Measurements from ENCODE around the gene SCAI.
A peak's percentile ranks its signal among the peaks of the same experiment; 100 is the strongest.
"Not testable (repeated sequence)": the region's sequence is repeated elsewhere in the genome, so short reads cannot be mapped to it uniquely, and the experiment has no call there.

Gene SCAI

DNA sequence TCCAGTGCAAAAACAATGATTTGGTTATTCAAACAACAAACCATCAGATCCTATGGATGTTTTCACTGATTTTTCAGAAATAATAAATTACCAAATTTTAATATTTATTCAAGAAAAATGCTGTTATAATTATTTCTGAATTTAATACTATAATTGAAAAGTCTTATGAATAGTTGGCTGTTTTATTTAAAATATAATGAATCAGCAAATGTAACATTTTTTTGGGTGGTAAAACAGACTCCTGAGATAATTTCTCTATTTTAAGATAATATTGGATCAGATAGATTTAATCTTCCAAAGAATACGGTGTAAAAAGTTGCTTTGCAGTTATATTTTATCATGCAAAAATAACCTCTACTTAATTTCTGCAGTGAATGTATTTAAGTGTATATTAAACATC, 197.2 kb downstream of the SCAI start:
- no peak for DNase-seq

DNA sequence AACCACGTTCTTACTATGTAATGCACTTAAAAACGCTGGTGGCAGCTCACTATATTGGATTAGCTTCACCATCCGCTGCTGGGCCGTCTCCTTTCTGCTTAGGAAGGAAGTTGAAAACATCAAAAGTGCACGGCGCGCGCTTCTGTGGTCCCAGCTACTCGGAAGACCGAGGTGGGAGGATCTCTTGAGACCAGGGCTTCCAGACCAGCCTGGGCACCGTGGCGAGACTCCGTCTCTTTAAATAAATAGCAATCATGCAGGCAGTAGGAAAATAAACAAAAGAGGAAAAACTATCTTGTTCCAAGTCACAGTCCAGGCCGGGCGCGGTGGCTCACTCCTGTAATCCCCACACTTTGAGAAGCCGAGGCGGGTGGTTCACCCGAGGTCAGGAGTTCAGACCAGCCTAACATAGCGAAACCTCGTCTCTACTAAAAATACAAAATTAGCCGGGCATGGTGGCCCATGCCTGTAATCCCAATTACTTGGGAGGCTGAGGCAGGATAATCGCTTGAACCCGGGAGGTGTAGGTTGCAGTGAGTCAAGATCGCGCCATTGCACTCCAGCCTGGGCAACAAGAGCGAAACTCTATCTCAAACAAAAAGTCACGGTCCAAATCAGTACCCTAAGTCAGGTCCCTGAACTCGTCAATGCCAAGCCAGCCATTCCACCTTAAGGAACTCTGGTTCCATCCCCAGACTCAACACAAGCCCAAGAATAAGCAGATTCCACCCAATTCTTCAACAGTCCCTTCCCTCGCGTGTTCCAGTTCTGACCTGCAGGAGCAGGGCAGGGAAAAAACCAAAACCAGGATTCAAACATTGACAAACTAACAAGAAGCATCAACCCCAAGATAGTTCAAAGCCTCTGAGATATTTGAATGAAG, 201.4 kb downstream of the SCAI start:
- no peak for DNase-seq

DNA sequence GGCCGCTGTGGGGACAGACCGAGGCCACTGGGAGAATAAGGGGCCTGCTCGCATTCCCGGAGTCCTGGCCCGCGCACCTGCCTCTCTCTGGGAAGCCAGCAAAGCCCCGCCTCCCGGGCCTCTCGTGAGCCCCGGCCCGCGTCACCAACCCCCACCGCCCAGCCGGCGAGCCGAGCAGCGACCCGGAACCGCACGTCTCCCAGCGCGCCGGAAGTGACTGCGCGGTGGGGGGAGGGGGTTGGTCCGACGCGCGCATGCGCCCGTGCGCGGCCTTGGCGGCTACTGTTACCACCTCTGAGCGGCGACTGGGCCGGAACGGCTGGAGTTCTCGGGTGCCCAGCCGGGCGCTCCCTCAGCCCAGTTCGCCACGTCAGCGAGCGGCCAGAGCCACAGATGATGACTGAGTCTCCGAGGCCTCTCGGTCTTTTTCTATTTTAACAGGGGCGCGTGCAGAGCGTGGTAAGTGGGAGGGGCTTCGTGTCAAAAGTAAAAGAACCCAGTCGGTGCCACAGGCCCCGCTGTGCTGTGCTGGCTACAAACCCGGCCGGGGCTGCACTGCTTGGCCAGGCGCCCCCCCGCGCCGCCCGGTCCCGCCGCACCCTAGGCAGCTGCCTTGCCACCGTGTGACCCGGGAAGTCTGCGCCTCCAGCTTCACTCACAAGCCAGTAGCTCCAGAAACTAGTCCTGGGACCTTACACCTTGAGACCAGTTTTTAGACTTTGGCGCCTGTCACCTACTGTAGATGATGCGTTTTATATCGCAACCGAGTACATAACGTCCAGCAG, 202.2 kb downstream of the SCAI start, which contains the start of gene GOLGA1:
TSS of gene GOLGA1 (minus strand) at position 190 of the 785 bp plus-strand sequence. CDS start 2,372 bp downstream, outside the sequence.
- peak; percentile 98 for DNase-seq

DNA sequence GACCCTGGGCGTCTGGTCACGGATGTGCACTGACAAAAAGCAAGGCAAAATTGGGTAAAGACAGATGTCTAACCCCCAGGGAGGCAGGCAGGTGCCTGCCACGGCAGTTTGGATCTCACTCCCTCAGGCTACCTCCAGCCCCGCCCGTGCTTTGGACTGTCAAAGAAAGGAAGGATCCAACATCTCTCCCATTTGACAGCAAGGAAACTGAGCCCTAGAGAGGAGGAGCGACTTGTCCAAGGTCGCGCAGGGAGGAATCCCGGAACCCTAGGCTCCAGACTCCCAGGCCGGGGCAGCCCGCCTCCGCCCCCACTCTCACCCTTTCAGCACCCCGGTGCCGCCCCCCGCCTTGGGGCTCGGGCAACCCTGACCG, 202.8 kb downstream of the SCAI start:
- no peak for DNase-seq

DNA sequence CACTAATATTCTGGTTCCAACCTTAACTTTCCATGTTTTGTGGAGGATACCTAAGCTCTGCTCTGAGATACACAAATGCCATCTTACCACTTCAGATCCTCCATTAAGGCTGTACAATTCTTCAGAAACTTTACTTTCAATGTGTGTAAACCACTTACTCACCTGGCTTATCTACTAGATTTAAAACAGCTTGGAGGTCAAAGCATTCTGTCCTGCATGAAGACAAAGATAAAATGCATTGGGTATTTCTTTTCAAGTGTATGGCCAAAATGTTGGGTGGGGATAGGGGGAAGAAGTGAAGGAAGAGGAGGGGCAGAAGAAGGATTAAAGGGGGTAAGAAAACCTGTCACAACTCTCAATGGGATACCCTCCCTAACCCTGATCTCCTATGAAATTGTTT, 203.4 kb downstream of the SCAI start:
- no peak for DNase-seq

DNA sequence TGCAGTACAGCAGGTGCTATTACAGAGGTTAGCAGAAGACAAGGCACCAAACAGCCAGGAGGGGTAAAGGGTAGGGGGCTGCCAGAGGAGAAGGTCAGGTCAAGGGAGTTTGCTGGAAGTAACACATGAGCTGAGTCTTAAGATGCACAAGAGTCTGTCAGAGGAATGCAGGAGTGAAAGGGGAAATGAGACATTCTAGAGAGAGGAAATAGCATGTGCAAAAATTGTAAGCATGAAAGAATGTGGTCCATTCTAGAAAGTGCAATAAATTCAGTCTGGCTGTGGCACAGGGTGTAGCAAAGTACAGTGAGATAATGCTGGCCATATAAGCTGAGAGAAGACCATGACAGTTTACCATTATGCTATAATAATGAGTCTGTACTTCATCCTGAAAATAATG, 209.0 kb downstream of the SCAI start:
- DNase-seq, result no peak

DNA sequence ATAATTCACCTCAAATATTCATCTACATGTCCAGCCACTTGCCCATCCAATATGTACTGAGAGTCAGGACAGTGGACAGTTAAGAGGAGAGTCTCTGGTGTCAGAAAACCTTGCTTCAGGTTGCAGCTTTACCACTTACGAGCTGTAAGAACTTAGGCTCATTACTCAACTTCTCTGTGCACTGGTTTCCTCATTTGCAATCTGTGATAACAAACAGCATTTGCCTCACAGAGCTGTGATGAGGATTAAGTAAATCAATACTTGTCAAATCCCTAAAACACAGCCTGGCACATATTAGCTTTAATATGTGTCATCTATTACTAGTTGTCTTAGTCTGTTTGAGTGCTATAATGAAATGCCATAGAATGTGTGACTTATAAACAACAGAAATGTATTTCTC, 211.0 kb downstream of the SCAI start:
- DNase-seq, result no peak

DNA sequence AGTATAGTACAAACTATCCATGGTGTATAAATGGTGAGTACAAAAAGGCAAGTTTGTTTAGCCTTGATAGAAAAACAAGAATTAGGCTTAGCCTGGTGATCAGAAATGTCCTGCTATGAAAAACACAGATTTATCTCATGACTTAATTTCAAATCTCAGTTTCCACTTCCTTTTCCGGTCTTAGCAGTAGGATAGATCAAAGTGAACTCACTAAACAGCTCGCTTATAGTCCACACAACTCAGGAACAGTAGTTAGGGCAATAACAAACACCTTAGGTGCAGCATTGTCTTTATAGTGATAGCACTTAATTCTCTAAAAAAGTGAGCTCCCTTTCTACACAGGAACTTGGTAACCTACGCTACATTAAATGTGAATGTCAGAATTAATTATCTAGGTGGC, 213.9 kb downstream of the SCAI start:
- no peak for DNase-seq

DNA sequence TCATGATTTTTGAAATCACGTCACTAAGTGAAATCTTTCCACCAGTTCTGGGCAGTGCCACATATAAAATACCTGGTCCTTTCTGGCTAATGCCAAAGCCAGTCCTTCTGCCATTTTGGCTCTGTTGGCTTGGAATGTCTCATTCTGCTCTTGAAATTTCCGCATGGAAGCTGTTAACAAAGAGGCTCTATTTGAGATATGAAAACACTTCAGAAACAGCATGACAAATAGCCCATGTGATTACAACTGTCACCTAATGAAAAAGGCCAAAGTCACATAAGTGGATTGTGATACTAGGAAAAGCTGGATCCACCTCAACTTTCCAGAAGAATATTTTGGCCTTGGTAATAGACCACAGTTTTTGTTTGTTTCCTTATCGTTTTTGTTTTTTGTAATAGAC, 215.2 kb downstream of the SCAI start:
- DNase-seq, result no peak

DNA sequence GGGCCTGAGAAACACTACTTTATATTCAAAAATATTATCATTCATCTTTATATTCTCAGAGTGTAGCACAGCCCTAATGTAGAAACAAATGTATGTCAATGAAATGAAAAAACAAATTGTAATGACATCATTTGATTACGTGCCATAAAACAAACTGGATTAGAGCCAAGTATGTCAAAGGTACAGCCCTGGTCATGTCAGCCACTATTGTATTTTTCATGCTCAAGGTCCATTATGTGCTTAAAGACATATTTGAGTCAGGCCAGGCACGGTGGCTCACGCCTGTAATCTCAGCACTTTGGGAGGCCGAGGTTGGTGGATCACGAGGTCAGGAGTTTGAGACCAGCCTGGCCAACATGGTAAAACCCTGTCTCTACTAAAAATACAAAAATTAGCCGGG, 222.9 kb downstream of the SCAI start:
- not testable (repeated sequence) for DNase-seq

DNA sequence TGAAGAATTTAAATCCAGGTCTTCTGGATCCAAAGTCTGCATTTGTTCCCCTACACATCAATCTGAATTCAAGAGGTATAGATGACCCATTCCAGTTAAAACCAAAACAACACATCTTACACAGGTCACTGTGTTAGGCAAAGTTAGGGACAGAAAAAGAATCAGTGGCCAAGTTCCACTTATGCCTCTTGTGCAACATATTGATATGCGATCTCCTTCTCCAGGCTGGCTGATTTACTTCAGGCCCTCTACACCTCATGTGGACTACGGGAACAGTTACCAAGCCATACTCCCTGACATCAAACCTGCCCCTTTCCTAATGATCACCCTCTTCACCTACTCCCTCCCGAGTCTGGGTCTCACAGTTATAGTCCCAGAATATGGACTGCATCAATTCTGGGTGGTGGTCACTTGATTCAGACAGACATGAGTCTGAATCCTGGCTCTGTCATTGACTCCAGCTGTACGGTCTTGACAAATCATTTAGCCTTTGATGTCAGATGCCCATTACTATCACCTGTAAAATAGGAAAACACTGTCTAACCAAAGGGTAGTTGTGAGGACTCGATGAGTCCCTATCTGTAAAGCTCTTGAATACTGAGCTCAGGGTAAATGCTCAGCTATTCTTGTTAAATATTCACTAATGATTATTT, 228.4 kb downstream of the SCAI start:
- DNase-seq, result no peak

DNA sequence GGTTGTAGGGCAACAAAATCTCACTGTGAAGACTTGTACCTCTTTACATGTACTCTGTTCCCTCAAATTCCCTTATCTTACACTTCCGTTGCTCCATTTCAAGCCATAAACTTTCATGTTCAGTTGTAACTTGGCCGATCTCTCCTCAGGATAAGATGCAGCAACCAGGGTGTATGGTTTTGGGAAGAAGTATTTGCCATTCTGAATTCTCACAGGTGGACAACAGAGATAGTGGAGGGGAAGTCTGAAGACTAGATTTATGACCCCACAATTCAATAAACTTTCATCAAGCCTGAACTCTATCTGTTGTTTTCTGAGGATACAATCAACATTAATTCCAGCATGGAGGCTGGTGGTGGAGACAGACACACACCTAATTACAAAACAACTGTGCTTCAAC, 229.9 kb downstream of the SCAI start:
- DNase-seq, result no peak

DNA sequence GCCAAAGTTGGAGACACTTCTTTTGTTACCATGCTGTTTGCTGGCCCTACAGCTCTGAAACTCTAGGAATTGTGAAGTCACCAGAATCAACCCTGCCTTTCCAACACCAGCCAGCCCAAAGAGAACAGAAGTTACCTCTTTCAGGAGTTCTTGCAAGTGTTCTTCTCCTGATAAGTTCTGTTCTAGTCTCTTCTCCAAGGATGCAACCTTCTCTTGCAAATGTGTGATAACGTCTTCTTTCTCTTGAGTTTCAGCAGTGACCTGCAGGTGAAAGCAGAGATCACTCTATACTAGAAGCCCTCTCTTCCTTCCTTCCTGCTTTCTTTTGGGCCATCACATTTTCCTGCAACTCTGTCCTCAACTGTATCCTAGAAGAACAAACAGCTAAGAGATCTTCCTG, 231.6 kb downstream of the SCAI start:
- no peak for DNase-seq

DNA sequence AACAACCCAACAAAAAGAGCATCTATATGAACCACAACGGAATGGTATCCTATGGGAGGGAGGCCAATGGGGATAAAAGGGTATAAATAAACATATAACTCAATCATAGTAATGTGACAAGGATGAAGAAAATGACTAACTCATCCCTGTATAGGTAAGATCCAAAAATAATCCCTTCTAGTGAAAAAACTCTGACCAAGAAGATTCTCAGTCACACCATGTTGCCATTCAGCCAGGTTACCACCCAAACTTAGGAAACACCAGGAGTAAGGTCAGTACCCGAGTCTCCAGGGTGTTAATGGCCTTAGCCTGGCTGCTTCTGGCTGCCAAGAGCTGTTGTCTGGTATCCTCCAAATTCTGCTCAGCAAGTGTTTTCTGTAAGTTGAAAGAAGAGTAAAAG, 235.2 kb downstream of the SCAI start:
- DNase-seq, result no peak

DNA sequence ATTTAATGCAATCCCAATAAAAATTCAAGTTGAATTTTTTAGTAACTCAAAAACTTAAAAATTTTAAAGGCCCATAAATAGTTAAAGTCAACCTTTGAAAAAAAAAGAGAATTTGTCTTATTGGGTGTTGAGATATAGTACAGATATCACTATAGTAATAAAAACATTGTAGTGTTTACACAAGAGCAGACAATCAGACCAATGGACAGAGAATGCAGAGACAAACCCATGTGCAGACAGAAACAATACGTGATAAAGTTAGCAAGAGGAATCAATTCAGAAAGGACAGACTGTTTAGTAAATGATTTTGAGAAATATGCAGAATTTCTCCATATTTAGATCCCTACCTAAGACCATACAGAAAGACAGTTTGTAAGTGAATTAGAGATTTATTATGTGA, 236.4 kb downstream of the SCAI start:
- DNase-seq, result no peak

DNA sequence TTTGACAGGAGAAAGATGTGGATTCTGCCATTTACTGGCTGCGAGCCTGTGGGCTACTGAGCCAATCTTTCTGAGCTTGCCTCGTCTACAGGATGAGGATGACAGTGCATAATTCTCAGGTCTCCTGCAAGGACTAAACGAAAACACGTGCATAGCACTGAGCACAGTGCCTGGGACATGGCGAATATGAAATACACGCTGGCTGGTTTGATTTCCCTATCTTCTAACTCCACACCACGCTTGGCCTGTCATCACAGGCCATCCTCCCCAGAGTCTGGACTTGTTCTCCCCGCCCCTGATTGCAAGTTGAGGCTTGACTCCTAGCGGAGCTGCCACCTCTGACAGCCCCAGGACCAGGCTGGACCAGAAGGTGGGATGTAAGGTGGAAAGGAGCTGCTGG, 243.5 kb downstream of the SCAI start:
- no peak for DNase-seq

DNA sequence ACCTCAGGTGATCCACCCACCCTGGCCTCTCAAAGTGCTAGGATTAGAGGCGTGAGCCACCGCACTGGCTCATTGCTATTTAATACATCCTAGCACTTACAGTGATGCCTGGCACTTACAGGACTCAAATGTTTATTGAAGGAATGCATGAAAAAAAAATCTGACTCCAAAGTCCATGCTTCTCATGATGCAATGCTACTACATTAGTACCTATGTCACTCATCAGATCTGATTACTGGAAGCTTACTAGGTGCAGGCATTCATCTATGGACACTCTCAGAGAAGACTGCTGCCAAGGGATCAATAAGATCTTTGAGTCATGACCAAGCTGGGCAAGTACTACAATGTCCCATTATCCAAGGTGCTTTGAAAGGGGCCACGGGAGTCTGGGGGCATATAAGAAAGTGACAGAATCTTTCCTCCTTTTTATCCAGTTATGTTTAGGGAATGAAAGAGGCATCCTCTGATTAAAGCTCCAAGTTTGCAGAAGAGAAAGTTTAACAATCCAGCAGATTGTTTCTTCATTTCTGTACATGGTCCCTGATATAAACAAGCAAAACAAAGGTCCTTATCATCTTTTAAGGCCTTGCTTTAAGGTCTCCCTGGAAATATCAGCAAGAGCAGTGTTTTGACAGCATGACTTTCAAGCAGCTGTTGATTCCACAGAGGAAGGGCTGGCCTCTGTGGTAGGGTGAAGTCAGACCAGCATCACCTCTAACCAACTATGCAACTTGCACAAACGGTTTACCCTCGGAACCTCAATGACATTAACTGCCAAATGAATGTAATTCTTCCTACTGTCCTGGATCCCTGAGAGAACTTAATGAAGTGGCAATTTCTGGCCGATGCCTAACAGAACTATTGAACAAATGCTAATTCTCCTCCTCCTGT, 245.5 kb downstream of the SCAI start:
- no peak for DNase-seq

DNA sequence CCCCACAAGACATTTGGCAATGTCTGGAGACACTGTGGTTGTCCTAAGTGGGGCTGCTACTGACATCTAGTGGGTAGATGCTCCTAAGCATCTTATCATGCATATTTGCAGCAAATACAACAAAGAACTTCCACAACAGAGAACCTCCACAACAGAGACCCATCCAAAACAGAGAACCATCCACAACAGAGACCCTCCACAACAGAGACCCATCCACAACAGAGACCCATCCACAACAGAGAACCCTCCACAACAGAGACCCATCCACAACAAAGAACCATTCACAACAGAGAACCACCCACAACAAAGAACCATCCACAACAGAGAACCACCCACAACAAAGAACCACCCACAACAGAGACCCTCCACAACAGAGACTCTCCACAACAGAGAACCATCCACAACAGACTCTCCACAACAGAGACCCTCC, 248.6 kb downstream of the SCAI start:
- DNase-seq, result no peak

DNA sequence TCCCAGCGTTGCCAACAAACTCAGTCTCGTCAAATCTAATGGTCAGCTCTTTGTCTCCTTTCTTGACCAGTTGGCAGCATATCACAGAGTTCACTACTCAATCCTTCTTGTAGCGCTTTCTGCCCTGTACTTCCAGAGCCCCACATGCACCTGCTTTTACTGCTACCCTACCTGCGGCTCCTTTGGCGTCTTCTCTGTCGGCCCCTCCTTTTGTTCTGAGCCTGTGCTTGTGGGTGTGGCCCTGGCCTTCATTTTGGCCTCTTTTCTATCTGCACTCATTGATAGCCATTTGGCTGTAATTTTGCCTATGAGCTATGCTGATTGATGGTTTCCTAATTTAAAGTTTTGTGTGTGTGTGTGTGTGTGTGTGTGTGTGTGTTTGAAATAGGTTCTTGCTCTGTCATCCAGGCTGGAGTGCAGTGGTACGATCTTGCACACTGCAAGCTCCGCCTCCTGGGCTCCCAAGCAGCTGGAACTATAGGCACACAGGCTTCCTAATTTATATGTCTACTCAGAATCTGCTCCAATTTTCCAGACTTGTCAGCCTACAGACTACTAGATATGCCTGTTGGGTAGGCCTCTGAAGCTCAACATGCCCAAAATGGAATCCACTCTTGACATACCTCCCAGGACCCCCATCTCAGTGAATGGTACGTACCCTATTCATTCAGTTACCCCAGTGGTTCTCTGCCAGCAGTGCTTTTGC, 249.1 kb downstream of the SCAI start:
- no peak for DNase-seq
